ENCODE data around the gene PPFIA2.
"Not testable (repeated sequence)": the region's sequence is repeated elsewhere in the genome, so short reads cannot be mapped to it uniquely, and the experiment has no call there.

PPFIA2 gene

DNA sequence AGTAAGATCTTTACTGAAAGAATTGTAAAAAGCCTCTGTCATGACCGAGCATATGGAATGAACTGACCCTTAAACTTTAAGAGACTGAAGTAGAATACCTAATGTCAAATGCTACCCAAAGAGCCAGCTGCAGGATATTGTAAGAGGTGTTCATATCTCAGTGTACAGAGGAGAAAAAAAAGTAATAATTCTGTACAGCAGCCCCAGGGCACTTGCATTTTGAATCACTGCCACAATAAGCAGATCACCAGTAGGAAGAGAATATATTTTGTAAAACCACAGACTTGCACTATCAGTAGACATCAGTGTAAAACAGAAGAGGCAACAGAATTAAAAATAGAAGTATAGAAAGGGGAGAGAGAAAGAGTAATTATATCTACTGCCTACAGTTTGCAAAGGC is 162.6 kb downstream of the PPFIA2 start:
- Mint-ChIP-seq H3K27me3 (ENCODE audit: low read depth, poor library complexity) (no peaks in the 10 kb centered on the region), H3K36me3 (ENCODE audit: low read depth) (no peaks in the 10 kb centered on the region), H3K4me1 (no peaks in the 10 kb centered on the region), H3K4me3 (no peak overlapping the region), H3K9me3 (peaks cover 8% of the 10 kb centered on the region), H3K27ac (no peak overlapping the region)
- no peak for TF ChIP-seq CTCF (IDR thresholded peaks at IDR 0.05)
- DNase-seq = no peak

- no peak overlapping the region for H3K27ac Mint-ChIP-seq
- H3K27me3 Mint-ChIP-seq (ENCODE audit: low read depth, poor library complexity) = peaks cover 4% of the 10 kb centered on the region
- H3K9me3 Mint-ChIP-seq = peaks cover 16% of the 10 kb centered on the region
- H3K36me3 Mint-ChIP-seq (ENCODE audit: low read depth) = no peaks in the 10 kb centered on the region
- TF ChIP-seq CTCF (IDR thresholded peaks at IDR 0.05) = no peak
- DNase-seq = no peak
- H3K4me1 Mint-ChIP-seq = no peaks in the 10 kb centered on the region
- no peak overlapping the region for H3K4me3 Mint-ChIP-seq
Measured at GRCh38 chr12:81591256-81591655, 167.9 kb downstream of the PPFIA2 start.

GRCh38 chr12:81590703-81591102 is 168.4 kb downstream of the PPFIA2 start:
- DNase-seq; H3K27ac Mint-ChIP-seq; H3K4me3 Mint-ChIP-seq; H3K27me3 Mint-ChIP-seq (ENCODE audit: low read depth, poor library complexity); H3K36me3 Mint-ChIP-seq (ENCODE audit: low read depth); H3K4me1 Mint-ChIP-seq: not testable (repeated sequence)
- H3K9me3 Mint-ChIP-seq = peaks cover 16% of the 10 kb centered on the region

DNA sequence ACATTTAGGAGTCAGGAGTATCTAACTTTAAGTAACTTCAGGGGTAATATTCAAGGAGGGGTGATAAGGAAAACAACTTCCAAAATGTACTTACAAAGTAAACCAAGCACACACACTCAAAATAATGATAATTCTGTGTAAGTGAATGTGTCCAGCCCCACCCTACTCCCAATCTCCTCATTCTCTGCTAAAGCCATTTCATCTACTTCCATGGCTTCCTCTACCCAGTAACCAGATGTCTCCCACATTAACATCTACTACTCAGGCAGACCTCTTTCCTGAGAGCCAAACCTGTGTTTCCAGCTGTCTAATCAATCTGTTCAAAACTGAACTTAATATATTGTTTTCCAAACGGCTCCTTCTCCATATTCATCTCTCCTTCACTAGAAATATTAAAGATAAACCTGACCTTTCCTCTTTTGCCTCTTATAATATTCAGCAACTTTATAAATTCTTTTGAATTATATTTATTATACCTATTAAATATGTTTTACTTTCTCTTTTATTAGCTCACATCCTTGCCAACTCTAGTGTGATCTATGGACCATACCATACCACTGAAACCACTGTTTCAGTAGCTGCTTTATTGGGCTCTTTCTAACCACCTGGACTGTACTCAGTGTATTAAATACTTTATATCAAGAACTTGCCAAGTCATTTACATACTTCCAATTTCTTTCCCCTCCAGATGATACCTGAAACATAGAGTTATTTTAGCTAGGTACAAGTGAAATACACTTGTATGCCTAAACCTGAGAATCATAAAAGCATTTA is 170.7 kb downstream of the PPFIA2 start:
- H3K27me3 Mint-ChIP-seq (ENCODE audit: low read depth, poor library complexity) = peaks cover 4% of the 10 kb centered on the region
- H3K27ac Mint-ChIP-seq = no peak overlapping the region
- no peak for TF ChIP-seq CTCF (IDR thresholded peaks at IDR 0.05)
- peaks cover 16% of the 10 kb centered on the region for H3K9me3 Mint-ChIP-seq
- H3K4me1 Mint-ChIP-seq = no peaks in the 10 kb centered on the region
- no peaks in the 10 kb centered on the region for H3K36me3 Mint-ChIP-seq (ENCODE audit: low read depth)
- H3K4me3 Mint-ChIP-seq = no peak overlapping the region
- no peak for DNase-seq

- DNase-seq = no peak
- Mint-ChIP-seq H3K36me3 (ENCODE audit: low read depth) (no peaks in the 10 kb centered on the region), H3K27ac (no peak overlapping the region), H3K9me3 (peaks cover 4% of the 10 kb centered on the region), H3K4me1 (no peaks in the 10 kb centered on the region), H3K27me3 (ENCODE audit: low read depth, poor library complexity) (peaks cover 2% of the 10 kb centered on the region), H3K4me3 (no peak overlapping the region)
- TF ChIP-seq CTCF (IDR thresholded peaks at IDR 0.05) = no peak
Measured at GRCh38 chr12:81585787-81586186, 173.4 kb downstream of the PPFIA2 start.

- Mint-ChIP-seq H3K4me1 (no peaks in the 10 kb centered on the region), H3K4me3 (no peak overlapping the region), H3K27me3 (ENCODE audit: low read depth, poor library complexity) (no peaks in the 10 kb centered on the region), H3K9me3 (no peaks in the 10 kb centered on the region), H3K27ac (no peak overlapping the region), H3K36me3 (ENCODE audit: low read depth) (no peaks in the 10 kb centered on the region)
- DNase-seq = no peak
- no peak for TF ChIP-seq CTCF (IDR thresholded peaks at IDR 0.05)
Measured at GRCh38 chr12:81573228-81573627, 185.9 kb downstream of the PPFIA2 start.

Measured in nephron progenitor cell (in vitro differentiated cells).